WI38 (cell line): Measurements from ENCODE around the gene SCOC.

Source experiments
- H3K4me3 ChIP-seq: 2 replicates; pipeline ENCODE4 v1.5.1; 2011; ENCODE audit warnings: low read depth, mild to moderate bottlenecking, control low read depth, low read length
- TF ChIP-seq, protein P1 (sequence below): IDR thresholded peaks from 2 replicates; pipeline ENCODE4 v1.5.1; 2012; ENCODE audit warnings: low read depth, mild to moderate bottlenecking, control low read depth, low read length

The SCOC gene

DNA sequence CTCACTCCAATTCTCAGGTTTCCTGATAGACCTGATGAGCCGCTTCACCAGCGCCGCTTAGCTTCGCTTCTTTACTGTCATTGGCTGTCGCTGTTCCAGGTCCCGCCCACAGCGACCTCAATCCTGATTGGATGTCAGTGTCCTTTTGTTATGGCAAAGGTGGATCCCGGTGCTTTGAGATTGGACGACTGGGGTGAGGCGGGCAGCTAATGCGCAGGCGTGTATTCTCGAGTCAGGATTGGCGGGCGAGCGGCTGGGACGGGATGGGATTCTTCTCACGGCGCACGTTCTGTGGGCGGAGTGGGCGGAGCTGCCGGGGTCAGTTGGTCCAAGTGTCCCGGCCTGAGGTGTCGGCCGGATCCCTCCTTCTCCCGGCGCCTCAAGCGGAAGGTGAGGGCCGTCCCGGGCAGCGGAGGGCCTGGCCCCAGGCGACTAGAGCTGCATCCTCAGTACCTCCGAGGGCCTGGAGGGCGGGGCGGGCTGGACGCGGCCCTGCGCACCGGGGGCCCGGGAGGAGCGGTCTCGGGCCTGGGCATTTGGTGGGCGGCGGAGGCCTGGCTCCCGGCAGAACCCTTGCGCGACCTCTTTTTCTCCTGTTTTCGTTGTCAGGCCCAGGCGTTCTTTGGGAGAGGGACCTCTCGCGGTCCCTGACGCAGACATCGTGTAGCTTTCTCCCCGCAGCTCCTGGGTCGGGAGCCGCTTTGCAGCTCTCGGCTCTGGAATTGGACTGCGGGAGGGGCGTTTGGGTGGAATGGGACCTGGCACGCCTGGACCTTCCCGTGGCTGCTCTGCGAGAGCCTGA, at the start of gene SCOC:
Gene SCOC, plus strand, starts transcription at position 319 of the 802 bp plus-strand sequence. CDS start 5,525 bp downstream, outside the sequence.
- TF ChIP-seq, protein P1, sequence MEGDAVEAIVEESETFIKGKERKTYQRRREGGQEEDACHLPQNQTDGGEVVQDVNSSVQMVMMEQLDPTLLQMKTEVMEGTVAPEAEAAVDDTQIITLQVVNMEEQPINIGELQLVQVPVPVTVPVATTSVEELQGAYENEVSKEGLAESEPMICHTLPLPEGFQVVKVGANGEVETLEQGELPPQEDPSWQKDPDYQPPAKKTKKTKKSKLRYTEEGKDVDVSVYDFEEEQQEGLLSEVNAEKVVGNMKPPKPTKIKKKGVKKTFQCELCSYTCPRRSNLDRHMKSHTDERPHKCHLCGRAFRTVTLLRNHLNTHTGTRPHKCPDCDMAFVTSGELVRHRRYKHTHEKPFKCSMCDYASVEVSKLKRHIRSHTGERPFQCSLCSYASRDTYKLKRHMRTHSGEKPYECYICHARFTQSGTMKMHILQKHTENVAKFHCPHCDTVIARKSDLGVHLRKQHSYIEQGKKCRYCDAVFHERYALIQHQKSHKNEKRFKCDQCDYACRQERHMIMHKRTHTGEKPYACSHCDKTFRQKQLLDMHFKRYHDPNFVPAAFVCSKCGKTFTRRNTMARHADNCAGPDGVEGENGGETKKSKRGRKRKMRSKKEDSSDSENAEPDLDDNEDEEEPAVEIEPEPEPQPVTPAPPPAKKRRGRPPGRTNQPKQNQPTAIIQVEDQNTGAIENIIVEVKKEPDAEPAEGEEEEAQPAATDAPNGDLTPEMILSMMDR: no peak
- H3K4me3 ChIP-seq: peak within 1 kb of the TSS; percentile 90

DNA sequence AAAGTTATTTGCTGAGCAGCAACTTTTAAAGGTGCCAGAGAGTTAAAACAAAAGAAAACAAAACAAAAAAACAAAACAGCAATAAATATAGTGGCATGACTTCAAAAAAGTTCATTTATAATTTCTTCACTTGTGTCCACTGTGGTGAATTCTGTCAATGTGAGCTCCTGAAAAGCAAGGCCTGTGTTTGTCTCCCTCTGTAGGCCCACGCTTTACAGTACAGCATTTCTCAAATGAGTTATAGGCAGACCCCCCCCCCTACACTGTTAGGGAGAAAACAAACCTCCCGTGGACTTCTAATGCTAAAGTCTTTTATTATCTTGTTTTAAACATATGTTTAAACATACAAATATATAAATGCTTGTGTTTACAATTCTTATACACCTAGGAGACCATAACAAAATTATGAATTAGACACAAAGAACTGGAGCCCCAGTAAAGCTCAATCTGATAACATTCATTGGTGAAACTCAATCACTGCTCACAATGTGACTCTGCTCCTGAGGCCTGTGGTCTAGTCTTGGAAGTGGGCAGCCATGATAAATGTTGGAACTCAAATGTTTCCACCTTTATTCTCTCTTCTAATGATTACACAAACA, 47.0 kb upstream of the SCOC start:
- no peak overlapping the region for H3K4me3 ChIP-seq
- TF ChIP-seq, protein P1: peak; percentile 59

DNA sequence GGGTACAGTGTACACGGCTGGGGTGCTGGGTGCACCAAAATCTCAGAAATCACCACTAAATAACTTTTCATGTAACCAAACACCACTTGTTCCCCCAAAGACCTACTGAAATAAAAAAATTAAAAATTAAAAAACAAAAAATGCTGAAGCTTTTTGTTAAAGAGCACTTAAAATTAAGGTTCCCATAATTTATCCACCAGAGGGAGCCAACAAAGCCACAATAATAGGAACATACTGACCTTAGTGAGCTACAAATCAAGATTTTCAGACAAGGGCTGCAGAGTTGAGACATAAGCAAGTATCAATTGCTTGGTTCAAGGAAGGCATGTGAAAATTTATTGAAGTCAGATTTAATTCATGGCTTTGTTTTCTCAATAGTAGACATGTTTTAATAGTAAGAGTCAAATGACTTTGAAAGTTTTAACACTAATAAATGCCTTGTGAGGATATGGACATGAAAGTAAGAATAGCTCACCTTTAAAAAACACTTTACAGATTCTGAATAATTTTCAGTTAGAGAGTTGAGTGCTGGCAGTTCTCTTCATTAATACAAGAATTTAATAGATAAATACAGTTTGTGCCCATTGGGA, 43.0 kb upstream of the SCOC start:
- TF ChIP-seq, protein P1: no peak
- no peak overlapping the region for H3K4me3 ChIP-seq

DNA sequence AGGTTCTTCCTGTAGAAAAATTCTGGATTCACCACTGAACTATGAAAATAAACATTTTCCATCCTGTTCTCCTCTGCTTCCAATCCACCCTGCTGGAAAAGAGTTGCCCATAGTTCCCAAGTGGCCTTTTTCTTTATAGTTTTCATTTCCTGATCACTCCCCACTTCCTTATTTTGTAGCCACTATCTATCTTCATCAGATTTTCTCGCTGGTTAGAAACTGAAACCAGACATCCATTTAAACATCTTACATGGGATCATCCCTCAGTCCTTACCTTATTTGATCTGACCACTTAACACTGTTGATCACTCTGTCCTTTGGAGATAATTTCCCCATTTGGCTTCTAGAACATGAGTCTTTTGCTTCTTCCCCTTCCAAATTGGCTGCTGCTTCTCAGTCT, 42.2 kb upstream of the SCOC start:
- TF ChIP-seq, protein P1: no peak
- H3K4me3 ChIP-seq: no peak overlapping the region

DNA sequence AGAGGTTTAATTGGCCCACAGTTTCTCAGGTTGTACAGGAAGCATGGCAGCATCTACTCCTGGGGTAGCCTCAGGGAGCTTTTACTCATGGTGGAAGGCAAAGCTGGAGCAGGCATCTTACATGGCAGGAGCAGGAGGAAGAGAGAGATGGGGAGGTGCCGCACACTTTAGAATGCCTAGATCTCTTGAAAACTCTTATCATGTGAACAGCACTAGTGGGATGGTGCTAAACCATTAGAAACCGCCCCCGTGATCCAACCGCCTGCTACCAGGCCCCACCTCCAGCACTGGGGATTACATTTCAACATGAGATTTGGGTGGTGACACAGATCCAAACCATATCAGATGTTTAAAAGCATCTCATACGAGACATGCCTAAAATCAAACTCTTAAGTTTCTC, 41.6 kb upstream of the SCOC start:
- TF ChIP-seq, protein P1: no peak
- no peak overlapping the region for H3K4me3 ChIP-seq

DNA sequence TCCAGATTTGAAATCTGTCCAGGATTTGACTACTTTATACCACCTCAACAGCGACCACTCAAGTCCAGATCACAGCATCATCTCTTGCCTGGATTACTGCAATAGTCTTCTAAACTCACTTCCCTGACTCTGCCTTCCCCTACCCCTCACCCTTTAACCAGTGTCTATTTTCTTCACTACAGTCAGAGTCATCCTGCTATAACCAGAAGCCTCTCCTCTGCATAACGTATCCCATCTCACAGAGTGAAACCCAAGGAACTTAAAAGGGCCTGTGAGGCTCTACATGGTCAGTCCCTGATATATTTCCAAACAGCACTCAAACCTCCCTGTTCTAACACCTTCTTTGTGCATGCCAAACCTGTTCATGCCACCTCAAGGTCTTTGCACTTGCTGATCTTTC, 40.7 kb upstream of the SCOC start:
- no peak overlapping the region for H3K4me3 ChIP-seq
- TF ChIP-seq, protein P1: no peak

DNA sequence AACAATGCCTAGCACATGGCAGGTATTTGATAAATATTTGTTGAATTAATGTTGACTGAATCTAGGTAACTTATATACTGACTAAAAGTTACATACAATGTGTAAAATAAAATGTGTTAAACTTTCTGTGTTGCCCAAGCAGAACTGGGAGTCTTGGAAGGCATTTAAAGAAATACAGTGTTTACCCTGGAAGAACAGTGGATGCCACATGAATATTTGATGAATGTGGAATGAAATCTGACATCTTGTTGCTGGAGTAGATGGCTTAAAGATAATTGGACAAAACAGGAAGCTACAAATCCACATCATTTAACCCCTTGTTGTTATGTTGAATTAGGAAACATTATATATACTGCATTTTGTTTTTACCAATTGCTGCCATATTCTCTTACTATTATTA, 39.9 kb upstream of the SCOC start:
- TF ChIP-seq, protein P1: no peak
- no peak overlapping the region for H3K4me3 ChIP-seq
